Mesenchymal stem cell (in vitro differentiated cells and primary cell): ENCODE measurements around the gene TENM4.
A peak's percentile ranks its signal among the peaks of the same experiment; 100 is the strongest.

ENCODE experiments used
- DNase-seq: peaks from one replicate; pipeline ENCODE4 v3.0.0-alpha.2; 2013
- H2AFZ ChIP-seq: one replicate; pipeline ENCODE4 v1.6.1; 2013; ENCODE audit warnings: low read depth, mild to moderate bottlenecking, control low read depth, inconsistent platforms, low read length, moderate library complexity
- H2AK5ac ChIP-seq: 2 replicates; pipeline ENCODE4 v1.6.1; 2013; ENCODE audit warnings: low read length, moderate library complexity, mild to moderate bottlenecking, inconsistent platforms; ENCODE audit not compliant: severe bottlenecking
- H2BK120ac ChIP-seq: one replicate; pipeline ENCODE4 v1.6.1; 2013; ENCODE audit warnings: low read depth, mild to moderate bottlenecking, inconsistent platforms, low read length, moderate library complexity
- H2BK12ac ChIP-seq, 2 experiments: one replicate each; pipeline ENCODE4 v1.6.1; 2013; ENCODE audit warnings: inconsistent platforms in 2 of 2, low read length in 2 of 2, mild to moderate bottlenecking in 2 of 2, moderate library complexity in 2 of 2, control low read depth in 1 of 2
- H2BK15ac ChIP-seq: one replicate; pipeline ENCODE4 v1.6.1; 2013; ENCODE audit warnings: mild to moderate bottlenecking, low read depth, inconsistent platforms; ENCODE audit not compliant: poor library complexity, severe bottlenecking
- H2BK5ac ChIP-seq: 2 replicates; pipeline ENCODE4 v1.6.1; 2013; ENCODE audit warnings: low read depth, mild to moderate bottlenecking, low read length, control low read depth, inconsistent platforms; ENCODE audit not compliant: poor library complexity, severe bottlenecking
- H3K14ac ChIP-seq, 2 experiments: one replicate each; pipeline ENCODE4 v1.6.1; 2013; ENCODE audit warnings: inconsistent platforms in 2 of 2, low read length in 2 of 2, control low read depth in 1 of 2, mild to moderate bottlenecking in 1 of 2, moderate library complexity in 1 of 2
- H3K18ac ChIP-seq, 2 experiments: one replicate each; pipeline ENCODE4 v1.6.1; 2013; ENCODE audit warnings: inconsistent platforms in 2 of 2, low read length in 2 of 2, control low read depth in 1 of 2, low read depth in 1 of 2, mild to moderate bottlenecking in 1 of 2
- H3K23ac ChIP-seq, 2 experiments: one replicate each; pipeline ENCODE4 v1.6.1; 2013; ENCODE audit warnings: inconsistent platforms in 2 of 2, low read length in 2 of 2, mild to moderate bottlenecking in 2 of 2, moderate library complexity in 2 of 2, control low read depth in 1 of 2
- H3K27ac ChIP-seq: 2 replicates; pipeline ENCODE4 v1.5.1; 2013; ENCODE audit warnings: mild to moderate bottlenecking, moderate library complexity, low read length, control low read depth, inconsistent platforms; ENCODE audit not compliant: poor library complexity, severe bottlenecking
- H3K27me3 ChIP-seq, 2 experiments: 2 replicates each; pipeline versions ENCODE4 v1.6.1 to v1.7.0; 2013; ENCODE audit warnings: low read length in 2 of 2, mild to moderate bottlenecking in 2 of 2, moderate library complexity in 2 of 2, control low read depth in 1 of 2, inconsistent platforms in 1 of 2; ENCODE audit not compliant: control insufficient read depth in 1 of 2, insufficient read depth in 1 of 2
- H3K36me3 ChIP-seq, 2 experiments: 2 replicates each; pipeline versions ENCODE4 v1.6.1 to v1.7.0; 2013; ENCODE audit warnings: low read length in 2 of 2, control low read depth in 1 of 2, inconsistent platforms in 1 of 2, low read depth in 1 of 2, mild to moderate bottlenecking in 1 of 2; ENCODE audit not compliant: insufficient read depth in 2 of 2, control insufficient read depth in 1 of 2
- H3K4ac ChIP-seq, 2 experiments: one replicate each; pipeline ENCODE4 v1.6.1; 2013; ENCODE audit warnings: inconsistent platforms in 2 of 2, low read length in 2 of 2, mild to moderate bottlenecking in 2 of 2, moderate library complexity in 2 of 2, control low read depth in 1 of 2, low read depth in 1 of 2
- H3K4me1 ChIP-seq: 2 replicates; pipeline ENCODE4 v1.6.1; 2013; ENCODE audit warnings: low read depth, low read length, control low read depth; ENCODE audit not compliant: control insufficient read depth, insufficient read depth
- H3K4me2 ChIP-seq: 2 replicates; pipeline ENCODE4 v1.6.1; 2013; ENCODE audit warnings: low read length, mild to moderate bottlenecking, inconsistent platforms; ENCODE audit not compliant: poor library complexity, severe bottlenecking
- H3K4me3 ChIP-seq, 2 experiments: 2 replicates each; pipeline versions ENCODE4 v1.5.1 to v1.7.0; 2013; ENCODE audit warnings: low read length in 2 of 2, mild to moderate bottlenecking in 2 of 2, control low read depth in 1 of 2, low read depth in 1 of 2; ENCODE audit not compliant: insufficient read depth in 1 of 2
- H3K79me1 ChIP-seq: replicated peaks from 2 replicates; pipeline ENCODE4 v1.6.1; 2013; ENCODE audit warnings: mild to moderate bottlenecking, control low read depth, low read length, inconsistent platforms; ENCODE audit not compliant: poor library complexity, severe bottlenecking
- H3K9ac ChIP-seq: 2 replicates; pipeline ENCODE4 v1.7.0; 2013; ENCODE audit warnings: mild to moderate bottlenecking, low read length, moderate library complexity
- H3K9me3 ChIP-seq: 2 replicates; pipeline ENCODE4 v1.7.0; 2013; ENCODE audit warnings: mild to moderate bottlenecking, low read length; ENCODE audit not compliant: control insufficient read depth
- H4K8ac ChIP-seq: one replicate; pipeline ENCODE4 v1.6.1; 2013; ENCODE audit warnings: inconsistent platforms, mild to moderate bottlenecking, low read length, moderate library complexity
- H4K91ac ChIP-seq: one replicate; pipeline ENCODE4 v1.6.1; 2013; ENCODE audit warnings: mild to moderate bottlenecking, low read length, inconsistent platforms
- WGBS: methylation state at CpG from one replicate; pipeline ENCODE4 v1.1.7; 2013; ENCODE audit warnings: mixed read lengths; 5-methylcytosine and 5-hydroxymethylcytosine counted together

The TENM4 gene

DNA sequence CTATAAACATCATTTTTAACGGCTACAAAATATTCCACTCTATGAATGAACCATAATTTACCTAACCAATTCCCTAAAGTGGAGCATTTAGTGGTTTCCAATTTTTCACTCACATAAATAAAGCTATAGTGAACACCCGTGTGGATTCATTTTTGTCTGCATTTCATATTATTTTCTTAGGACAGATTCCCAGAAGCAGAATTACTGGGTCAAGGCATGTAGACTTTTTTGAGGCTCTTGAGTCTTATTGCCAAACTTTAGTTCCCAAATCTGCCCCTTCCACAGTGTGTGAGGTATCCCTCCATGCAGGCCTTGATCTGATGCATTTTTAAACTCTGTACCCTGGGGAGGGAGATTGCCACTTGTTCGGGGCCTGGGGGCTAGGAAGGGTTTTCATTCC is 198.2 kb downstream of the TENM4 start:
- H3K23ac ChIP-seq: no peak overlapping the region
- peak overlapping the region; percentile 44 for H3K27ac ChIP-seq
- peak overlapping the region; percentile 65 for H2AK5ac ChIP-seq
- 80% methylated on average over 3 of the region's 3 CpGs for WGBS
- no peak overlapping the region for H3K4me3 ChIP-seq
- no peaks in the 10 kb centered on the region for H3K36me3 ChIP-seq
- no peak overlapping the region for H2BK15ac ChIP-seq
- H2BK120ac ChIP-seq: no peak overlapping the region
- H3K9me3 ChIP-seq: no peaks in the 10 kb centered on the region
- peaks cover 17% of the 10 kb centered on the region for H3K4me1 ChIP-seq
- DNase-seq: no peak
- no peak overlapping the region for H4K8ac ChIP-seq
- H3K4me2 ChIP-seq: no peak overlapping the region
- H3K14ac ChIP-seq: no peak overlapping the region
- no peak overlapping the region for H3K4ac ChIP-seq
- no peak overlapping the region for H3K18ac ChIP-seq
- H3K27me3 ChIP-seq: no peaks in the 10 kb centered on the region
- no peak overlapping the region for H4K91ac ChIP-seq
- no peak overlapping the region for H2BK5ac ChIP-seq
- H2BK12ac ChIP-seq: no peak overlapping the region
- H3K9ac ChIP-seq: no peak overlapping the region
- no peak overlapping the region for H2AFZ ChIP-seq
- H3K79me1 ChIP-seq: no peaks in the 10 kb centered on the region

DNA sequence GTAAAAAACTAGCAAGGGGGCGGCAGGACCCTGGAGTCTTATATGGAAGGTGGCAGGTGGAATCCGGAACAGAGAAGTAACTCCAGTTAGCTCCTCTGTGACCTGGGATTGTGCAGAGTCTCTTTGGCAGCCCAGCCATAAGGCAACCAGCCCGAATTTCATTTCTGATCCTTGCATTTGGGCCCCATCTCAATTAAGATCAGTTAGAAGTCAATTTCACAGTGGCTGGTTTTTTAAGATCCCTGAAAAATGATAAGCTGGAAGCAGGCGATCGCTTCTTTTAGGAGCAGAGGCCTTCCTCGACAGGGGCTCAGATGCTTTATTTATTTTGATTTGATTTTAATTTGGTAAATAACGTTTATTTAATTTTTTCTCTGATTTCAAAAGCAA is 199.0 kb downstream of the TENM4 start:
- H2BK120ac ChIP-seq: no peak overlapping the region
- WGBS: 88% methylated on average over 7 of the region's 7 CpGs

DNA sequence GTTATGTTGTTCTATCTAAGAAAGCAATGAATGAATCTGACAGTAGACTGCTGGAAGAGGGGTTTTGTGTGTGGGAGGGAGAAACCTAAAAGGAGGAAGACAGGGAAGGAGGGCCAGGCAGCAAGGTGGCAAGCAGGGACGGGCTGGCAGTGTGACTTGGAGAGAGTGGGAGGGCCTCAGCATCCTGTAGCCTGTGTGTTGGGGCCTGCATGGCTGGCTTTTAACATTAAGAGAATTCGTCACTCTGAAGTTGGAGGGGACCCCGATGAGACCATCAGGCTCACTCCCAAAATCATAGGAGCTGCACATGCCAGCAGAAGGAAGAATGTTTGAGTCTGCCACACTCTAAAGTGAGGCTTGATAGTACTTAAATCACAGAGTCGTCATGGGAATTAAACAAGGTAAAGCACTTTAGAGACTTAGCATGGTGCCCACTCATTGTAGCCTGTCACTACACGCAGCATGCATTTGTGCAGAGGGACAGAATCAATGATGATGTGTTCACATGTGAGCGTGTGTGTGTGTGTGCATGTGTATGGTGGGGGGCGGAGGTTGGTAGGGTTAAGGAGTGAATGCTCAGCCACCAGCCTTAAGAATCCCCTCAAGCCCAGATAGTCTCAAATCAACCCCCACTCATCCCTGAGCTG is 199.5 kb downstream of the TENM4 start:
- Histone ChIP-seq H2AFZ (no peak overlapping the region), H2BK15ac (no peak overlapping the region), H3K9me3 (no peaks in the 10 kb centered on the region), H3K4me3 (no peak overlapping the region), H3K4me2 (no peak overlapping the region), H2BK120ac (no peak overlapping the region), H3K23ac (no peak overlapping the region), H3K79me1 (no peaks in the 10 kb centered on the region), H3K14ac (no peak overlapping the region), H3K4ac (no peak overlapping the region), H3K9ac (no peak overlapping the region), H2BK12ac (peak overlapping the region in 1 of 2 experiments; percentile 48), H3K36me3 (no peaks in the 10 kb centered on the region), H3K18ac (no peak overlapping the region), H3K27ac (no peak overlapping the region), H3K27me3 (no peaks in the 10 kb centered on the region), H4K91ac (no peak overlapping the region), H2AK5ac (no peak overlapping the region), H2BK5ac (no peak overlapping the region), H4K8ac (no peak overlapping the region), H3K4me1 (peaks cover 22% of the 10 kb centered on the region)
- no peak for DNase-seq
- 83% methylated on average over 5 of the region's 7 CpGs for WGBS

More for the DNA sequence above, 199.0 kb downstream of the TENM4 start:
- H2BK12ac ChIP-seq: no peak overlapping the region
- no peak overlapping the region for H2AK5ac ChIP-seq
- peaks cover 19% of the 10 kb centered on the region for H3K4me1 ChIP-seq
- H3K4ac ChIP-seq: no peak overlapping the region
- no peak overlapping the region for H2BK15ac ChIP-seq
- H3K27me3 ChIP-seq: no peaks in the 10 kb centered on the region
- no peaks in the 10 kb centered on the region for H3K79me1 ChIP-seq
- no peaks in the 10 kb centered on the region for H3K9me3 ChIP-seq
- no peak overlapping the region for H4K8ac ChIP-seq
- H3K4me3 ChIP-seq: no peak overlapping the region
- H3K23ac ChIP-seq: no peak overlapping the region
- H3K36me3 ChIP-seq: no peaks in the 10 kb centered on the region
- no peak overlapping the region for H3K18ac ChIP-seq
- no peak overlapping the region for H2BK5ac ChIP-seq
- no peak overlapping the region for H3K9ac ChIP-seq
- no peak overlapping the region for H3K27ac ChIP-seq
- no peak for DNase-seq
- H2AFZ ChIP-seq: no peak overlapping the region
- H3K14ac ChIP-seq: no peak overlapping the region
- no peak overlapping the region for H4K91ac ChIP-seq
- H3K4me2 ChIP-seq: no peak overlapping the region

DNA sequence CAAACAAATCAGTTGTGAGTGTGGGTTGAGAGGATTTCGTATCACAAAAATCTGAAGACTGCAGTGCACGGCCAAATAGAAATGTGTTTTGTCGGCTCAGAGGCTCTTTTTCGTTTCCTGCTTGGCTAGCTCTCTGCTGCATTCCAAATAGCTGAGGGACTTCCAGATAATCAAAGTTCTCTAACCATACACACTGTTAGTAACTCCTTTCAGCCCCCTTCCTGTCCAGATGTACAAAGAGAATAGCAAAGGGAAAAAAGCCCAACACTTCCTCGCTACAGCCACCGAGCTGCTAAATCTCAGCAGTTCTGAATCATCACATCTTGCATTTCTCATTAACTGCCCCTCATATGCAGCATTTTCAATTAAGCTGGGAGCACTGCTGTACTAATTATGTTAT is 203.1 kb downstream of the TENM4 start:
- DNase-seq: peak; percentile 53
- H3K9me3 ChIP-seq: no peaks in the 10 kb centered on the region
- 24% methylated on average over 5 of the region's 6 CpGs for WGBS
- no peak overlapping the region for H3K4ac ChIP-seq
- peaks cover 10% of the 10 kb centered on the region for H3K4me1 ChIP-seq
- H3K23ac ChIP-seq: no peak overlapping the region
- no peak overlapping the region for H3K4me2 ChIP-seq
- peak overlapping the region in 1 of 2 experiments; percentile 31 for H3K4me3 ChIP-seq
- no peak overlapping the region for H4K8ac ChIP-seq
- H3K18ac ChIP-seq: no peak overlapping the region
- no peak overlapping the region for H2BK120ac ChIP-seq
- H3K14ac ChIP-seq: no peak overlapping the region
- H2BK15ac ChIP-seq: no peak overlapping the region
- H3K79me1 ChIP-seq: no peaks in the 10 kb centered on the region
- no peak overlapping the region for H2AFZ ChIP-seq
- H2BK5ac ChIP-seq: no peak overlapping the region
- no peaks in the 10 kb centered on the region for H3K27me3 ChIP-seq
- H2AK5ac ChIP-seq: no peak overlapping the region
- H3K9ac ChIP-seq: peak overlapping the region; percentile 59
- no peak overlapping the region for H2BK12ac ChIP-seq
- peak overlapping the region; percentile 82 for H3K27ac ChIP-seq
- H4K91ac ChIP-seq: no peak overlapping the region
- H3K36me3 ChIP-seq: no peaks in the 10 kb centered on the region
